HG03457 (cell line): Measurements from ENCODE around the gene NBL1.

Experiments
- ATAC-seq: cut with Tn5 transposase; IDR thresholded peaks from one replicate; pipeline ENCODE4 v1.9.1; 2021; ENCODE audit warnings: moderate number of reproducible peaks; ENCODE audit not compliant: unreplicated experiment

NBL1 gene

GRCh38 chr1:19665496-19666465 is 21.7 kb downstream of the NBL1 start:
- ATAC-seq, result no peak

- no peak for ATAC-seq
Measured at GRCh38 chr1:19668888-19669287, 24.8 kb downstream of the NBL1 start.

- ATAC-seq, result no peak
Measured at GRCh38 chr1:19670787-19671186, 26.7 kb downstream of the NBL1 start.

GRCh38 chr1:19672237-19672636 is 28.1 kb downstream of the NBL1 start:
- ATAC-seq, result no peak

- no peak for ATAC-seq
Measured at GRCh38 chr1:19675797-19676196, 31.7 kb downstream of the NBL1 start.

- no peak for ATAC-seq
Measured at GRCh38 chr1:19676438-19676922, 32.4 kb downstream of the NBL1 start.

GRCh38 chr1:19678493-19678892 is 34.4 kb downstream of the NBL1 start:
- no peak for ATAC-seq

- no peak for ATAC-seq
Measured at GRCh38 chr1:19678931-19679453, 34.9 kb downstream of the NBL1 start.

GRCh38 chr1:19679691-19680090 is 35.6 kb downstream of the NBL1 start:
- no peak for ATAC-seq

GRCh38 chr1:19680644-19681043 is 36.5 kb downstream of the NBL1 start:
- ATAC-seq, result no peak

GRCh38 chr1:19682257-19682656 is 38.1 kb downstream of the NBL1 start:
- no peak for ATAC-seq

GRCh38 chr1:19682901-19683300 is 38.8 kb downstream of the NBL1 start:
- no peak for ATAC-seq

GRCh38 chr1:19683351-19683750 is 39.2 kb downstream of the NBL1 start:
- ATAC-seq, result no peak

- ATAC-seq, result no peak
Measured at GRCh38 chr1:19684677-19685076, 40.6 kb downstream of the NBL1 start.

GRCh38 chr1:19685994-19686393 is 41.9 kb downstream of the NBL1 start:
- ATAC-seq, result no peak

GRCh38 chr1:19687414-19687813 is 43.3 kb downstream of the NBL1 start:
- ATAC-seq, result no peak

- ATAC-seq, result no peak
Measured at GRCh38 chr1:19688041-19688842, 44.1 kb downstream of the NBL1 start.

GRCh38 chr1:19689085-19689757 is 45.1 kb downstream of the NBL1 start:
- no peak for ATAC-seq

- ATAC-seq, result no peak
Measured at GRCh38 chr1:19689856-19690255, 45.7 kb downstream of the NBL1 start.

- ATAC-seq, result no peak
Measured at GRCh38 chr1:19690342-19690741, 46.2 kb downstream of the NBL1 start.

- ATAC-seq, result no peak
Measured at GRCh38 chr1:19694298-19694697, 50.2 kb downstream of the NBL1 start.
